ENCODE data around the gene TIGD7.
"Not testable (repeated sequence)": the region's sequence is repeated elsewhere in the genome, so short reads cannot be mapped to it uniquely, and the experiment has no call there.

Gene TIGD7

DNA sequence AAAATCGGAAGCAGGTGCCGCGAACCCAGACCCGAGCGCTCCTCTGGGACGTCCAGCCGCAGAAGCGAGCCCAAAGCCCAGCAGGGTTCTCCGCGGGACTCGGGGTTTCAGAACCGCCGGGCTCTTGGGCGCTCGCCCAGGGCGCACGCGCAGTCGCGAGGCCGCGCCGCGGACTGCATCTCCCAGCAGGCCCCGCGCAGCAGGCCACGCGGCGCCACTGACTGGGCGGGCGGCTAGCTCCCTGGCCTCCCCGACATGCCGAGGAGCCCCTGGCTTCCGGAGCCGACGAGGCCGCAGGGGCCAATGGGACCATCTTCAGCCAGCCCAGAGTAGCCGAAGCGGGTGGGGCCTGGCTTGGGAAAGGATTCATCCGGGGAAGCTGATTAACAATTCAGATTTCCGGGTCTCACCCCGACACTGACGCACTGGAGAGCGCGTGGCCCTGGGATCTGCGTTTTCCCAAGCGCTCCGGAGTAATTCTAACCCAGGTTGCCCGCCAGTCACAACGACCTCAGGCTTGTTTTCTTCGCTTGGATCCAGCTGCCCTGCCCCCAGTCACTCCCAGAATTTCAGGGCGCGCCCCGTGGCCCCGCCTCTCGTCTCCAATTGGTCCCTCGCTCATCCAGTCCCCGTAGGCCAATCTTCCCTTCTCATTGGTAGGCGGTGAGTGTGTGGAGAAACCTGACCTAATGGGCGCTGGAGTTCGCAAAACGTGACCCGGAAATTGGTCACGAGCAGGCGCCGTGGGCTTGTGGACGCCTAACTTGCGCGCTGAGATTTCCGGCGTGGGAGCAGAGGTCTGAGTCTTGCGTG, 22.3 kb downstream of the TIGD7 start, which contains the start of gene ZNF263:
TSS of gene ZNF263 (plus strand) at position 762 of the 813 bp plus-strand sequence. CDS start 328 bp downstream, outside the sequence.
- DNase-seq (ENCODE audit: low read depth in 2 of 2): peak; percentile 85

DNA sequence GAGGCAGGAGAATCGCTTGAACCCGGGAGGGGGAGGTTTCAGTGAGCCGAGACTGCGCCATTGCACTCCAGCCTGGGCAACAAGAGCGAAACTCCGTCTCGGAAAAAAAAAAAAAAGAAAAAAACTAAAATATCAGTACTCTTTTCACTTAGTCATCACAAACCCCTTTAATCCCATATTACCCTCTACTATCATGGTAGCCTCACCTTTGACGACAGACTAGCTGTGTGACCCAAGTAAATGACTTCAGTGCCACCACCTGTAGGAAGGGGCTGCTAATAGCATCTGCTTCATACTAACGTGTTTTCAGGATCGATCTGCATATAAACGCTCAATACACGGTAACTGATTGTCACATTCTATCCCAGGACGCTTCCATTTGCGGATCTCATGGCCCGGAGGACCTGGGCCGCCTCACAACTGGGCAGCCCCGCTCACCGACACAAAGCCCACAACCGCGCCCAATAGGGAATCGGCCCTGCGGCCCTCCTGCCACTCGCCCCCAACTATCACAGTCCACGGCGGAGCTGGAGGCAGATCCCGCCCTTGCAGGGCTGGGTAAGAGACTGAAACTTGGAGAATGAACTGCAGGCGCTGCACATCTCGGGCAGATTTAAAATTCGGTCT, 23.0 kb downstream of the TIGD7 start:
- no peak for DNase-seq (ENCODE audit: low read depth in 2 of 2)

DNA sequence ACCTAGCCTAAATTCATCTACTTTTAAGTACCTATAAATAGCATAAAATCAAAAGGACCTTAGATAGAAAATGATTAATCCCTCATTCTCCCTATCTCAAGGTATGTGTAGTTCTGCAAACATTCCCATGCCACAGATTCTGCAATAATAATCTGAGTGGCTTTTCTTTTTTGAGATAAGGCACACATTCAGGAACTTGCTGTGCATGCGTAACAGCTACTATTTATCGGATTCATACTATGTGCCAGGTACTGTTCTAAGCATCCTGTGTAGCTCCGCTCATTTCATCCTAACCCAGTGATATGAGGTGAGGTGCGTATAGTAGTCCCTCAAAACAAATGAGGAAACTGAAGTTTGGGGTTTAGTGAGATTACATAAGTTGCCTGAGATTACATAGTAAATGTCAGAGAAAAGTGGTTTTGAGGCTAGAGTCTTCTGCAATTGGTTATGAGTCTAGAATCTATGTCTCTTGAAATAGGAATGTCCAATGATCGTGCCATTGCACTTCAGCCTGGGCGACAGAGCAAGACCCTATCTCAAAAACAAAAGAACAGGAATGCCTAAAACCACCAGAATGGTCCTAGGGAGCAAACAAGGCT, 23.9 kb downstream of the TIGD7 start:
- DNase-seq (ENCODE audit: low read depth in 2 of 2): no peak

DNA sequence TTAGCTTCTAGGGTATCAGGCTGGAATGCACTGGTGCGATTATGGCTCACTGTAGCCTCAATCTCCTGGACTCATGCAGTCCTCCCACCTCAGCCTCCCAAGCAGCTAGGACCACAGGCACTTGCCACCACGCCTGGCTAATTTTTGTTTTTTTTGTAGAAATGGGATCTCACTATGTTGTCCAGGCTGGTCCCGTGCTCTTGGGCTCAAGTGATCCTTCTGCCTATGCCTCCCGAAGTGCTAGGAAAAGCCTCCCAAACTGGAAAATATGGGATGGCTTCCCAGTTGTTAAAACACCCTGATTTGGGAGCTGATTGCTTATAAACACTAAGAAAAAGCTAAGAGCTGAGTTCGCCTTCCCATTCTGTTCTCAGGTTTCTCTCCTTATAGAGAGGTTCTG, 28.6 kb downstream of the TIGD7 start:
- no peak for DNase-seq (ENCODE audit: low read depth in 2 of 2)

DNA sequence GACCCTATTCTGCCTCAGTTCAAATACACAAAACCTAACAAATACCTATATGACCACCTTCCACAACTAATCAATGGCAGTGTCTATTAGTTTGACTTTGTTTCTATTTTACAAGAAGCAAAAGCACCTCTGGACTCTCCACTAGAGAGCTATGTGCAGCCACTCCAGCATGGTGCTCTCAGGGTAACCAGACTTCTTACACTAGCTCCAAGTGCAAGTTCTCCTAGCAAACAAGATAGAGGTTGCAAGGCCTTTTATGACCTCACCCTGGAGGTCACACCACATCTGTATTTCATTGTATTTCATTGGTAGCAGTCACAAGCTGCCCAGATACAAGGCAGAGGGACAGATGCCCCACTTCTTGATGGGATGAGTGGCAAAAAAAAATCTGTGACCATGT, 30.3 kb downstream of the TIGD7 start:
- no peak for DNase-seq (ENCODE audit: low read depth in 2 of 2)

DNA sequence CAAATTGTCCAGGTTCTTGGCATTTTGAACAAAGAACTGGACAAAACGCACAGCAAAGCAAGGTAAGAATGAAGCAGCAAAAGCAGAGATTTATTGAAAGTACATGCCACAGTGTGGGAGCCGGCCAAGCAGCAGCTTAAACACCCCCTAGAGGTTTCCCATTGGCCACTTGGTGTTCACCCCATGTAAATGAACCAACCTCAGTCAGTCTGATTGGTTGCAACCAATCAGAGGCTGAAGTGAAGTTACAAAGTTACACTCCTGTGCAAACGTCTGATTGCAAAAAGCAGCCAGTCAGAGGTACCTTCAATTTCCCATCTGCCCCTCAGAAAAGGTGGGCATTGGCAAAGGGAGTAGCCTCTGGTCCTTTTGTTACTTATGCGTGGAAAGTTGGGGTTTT, 30.7 kb downstream of the TIGD7 start:
- no peak for DNase-seq (ENCODE audit: low read depth in 2 of 2)

DNA sequence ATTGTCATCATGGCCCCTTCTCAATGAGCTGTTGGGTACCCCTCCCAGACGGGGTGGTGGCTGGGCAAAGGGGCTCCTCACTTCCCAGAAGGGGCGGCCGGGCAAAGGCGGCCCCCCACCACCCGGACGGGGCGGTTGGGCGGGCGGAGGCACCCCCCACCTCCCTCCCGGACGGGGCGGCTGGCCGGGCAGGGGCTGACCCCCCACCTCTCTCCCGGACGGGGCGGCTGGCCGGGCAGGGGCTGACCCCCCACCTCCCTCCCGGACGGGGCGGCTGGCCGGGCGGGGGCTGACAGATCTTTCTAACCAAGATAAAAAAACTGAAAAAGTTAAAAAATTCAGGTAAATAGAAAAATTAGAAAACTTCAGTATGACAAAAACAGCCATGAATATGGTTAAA, 33.9 kb downstream of the TIGD7 start:
- DNase-seq (ENCODE audit: low read depth in 2 of 2): not testable (repeated sequence)

DNA sequence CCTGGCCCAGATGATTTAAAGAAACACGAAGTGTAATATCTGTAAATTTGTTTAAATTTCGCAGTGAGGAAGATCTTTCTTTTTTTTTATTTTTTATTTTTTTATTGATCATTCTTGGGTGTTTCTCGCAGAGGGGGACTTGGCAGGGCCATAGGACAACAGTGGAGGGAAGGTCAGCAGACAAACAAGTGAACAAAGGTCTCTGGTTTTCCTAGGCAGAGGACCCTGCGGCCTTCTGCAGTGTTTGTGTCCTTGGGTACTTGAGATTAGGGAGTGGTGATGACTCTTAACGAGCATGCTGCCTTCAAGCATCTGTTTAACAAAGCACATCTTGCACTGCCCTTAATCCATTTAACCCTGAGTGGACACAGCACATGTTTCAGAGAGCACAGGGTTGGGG, 34.5 kb downstream of the TIGD7 start:
- not testable (repeated sequence) for DNase-seq (ENCODE audit: low read depth in 2 of 2)

DNA sequence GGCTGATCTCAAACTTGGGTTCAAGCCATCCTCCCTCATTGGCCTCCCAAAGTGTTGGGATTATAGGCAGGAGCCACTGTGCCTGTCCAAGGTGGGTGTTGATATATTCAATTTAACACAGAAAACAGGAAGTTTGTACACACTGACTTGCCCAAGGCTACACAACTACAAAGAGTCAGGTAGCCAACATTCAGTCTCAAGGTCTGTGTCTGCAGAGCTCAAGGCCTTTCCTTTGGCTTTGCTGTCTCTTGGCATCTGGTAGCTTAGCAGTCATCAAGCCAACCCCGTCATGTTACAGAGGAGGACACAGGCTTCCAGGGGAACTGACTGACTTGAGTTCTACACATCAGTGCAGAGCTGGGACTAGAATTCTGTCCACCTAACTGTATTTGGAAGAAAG, 36.9 kb downstream of the TIGD7 start:
- no peak for DNase-seq (ENCODE audit: low read depth in 2 of 2)

DNA sequence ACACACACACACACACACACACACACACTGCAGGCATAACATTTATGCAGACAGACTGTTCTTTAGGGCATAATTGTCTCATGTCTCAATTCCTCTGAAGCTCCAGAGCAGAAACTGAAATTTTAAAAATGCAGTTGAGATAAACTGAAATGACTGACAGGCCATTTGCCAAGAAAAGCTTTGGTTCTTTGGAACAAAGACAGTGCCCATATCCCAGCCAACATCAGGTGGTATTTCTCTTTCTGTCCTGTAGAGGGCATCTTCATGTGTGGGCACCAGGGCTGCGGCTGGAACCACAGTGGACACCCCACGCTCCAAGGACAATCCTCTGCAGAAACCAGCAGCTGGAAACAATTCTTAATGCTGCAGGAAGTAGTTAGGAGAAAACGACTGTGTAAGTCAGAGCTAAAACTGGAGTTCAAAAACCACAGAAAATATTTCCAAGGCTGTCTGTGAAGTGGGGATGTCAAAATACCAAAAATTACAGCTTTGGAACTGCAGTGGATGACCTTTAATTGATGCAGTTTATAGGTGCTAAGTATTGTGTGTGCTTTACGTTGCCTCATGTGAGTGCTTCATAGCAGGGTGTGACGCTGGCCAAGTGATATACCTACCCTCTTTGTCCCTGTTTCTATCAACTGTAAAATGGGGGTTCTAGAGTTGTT, 38.2 kb downstream of the TIGD7 start:
- no peak for DNase-seq (ENCODE audit: low read depth in 2 of 2)

DNA sequence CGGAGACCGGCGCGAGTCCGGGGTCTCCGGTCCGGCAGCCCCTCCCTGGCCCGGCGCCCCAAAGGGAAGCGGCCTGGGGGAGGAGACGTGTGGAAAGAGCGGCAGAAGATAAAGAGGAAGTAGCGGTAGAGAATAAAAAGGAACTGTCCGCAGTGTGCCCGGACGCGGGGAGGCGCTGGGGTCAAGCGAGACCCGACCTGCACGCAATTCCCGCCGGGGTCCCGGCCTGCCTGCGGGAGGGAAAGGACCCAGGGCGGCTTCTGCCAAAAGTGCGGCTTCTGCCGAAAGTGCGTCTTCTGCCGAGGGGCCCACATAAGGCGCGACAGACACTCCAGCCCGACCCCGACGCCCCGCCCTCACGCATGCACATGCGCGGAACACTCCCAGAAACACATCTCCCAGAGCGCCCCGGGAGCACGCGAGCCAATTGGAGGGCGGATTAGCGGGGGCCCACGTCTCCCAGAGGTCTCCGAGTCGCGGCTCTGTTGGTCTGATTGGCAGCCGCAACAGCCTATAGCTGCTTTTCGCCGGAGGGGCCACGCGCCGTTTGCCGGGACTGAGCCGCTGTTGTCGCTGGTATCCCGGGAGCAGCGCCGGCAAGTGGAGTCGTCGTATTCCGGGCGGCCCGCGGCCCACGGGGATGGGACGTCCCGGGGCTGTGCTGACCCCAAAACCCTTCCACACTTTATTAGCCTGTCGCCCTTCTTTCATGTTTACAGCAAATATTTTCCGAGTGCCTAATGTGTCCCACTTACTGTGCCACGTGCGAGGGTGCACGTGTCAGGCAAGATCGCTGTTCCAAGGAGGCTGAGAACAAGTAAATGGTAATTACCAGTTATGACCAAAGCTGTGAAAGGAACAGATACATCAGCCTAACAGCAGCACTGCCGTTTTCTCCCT, 40.8 kb downstream of the TIGD7 start:
- DNase-seq (ENCODE audit: low read depth in 2 of 2): peak; percentile 91 to 95

DNA sequence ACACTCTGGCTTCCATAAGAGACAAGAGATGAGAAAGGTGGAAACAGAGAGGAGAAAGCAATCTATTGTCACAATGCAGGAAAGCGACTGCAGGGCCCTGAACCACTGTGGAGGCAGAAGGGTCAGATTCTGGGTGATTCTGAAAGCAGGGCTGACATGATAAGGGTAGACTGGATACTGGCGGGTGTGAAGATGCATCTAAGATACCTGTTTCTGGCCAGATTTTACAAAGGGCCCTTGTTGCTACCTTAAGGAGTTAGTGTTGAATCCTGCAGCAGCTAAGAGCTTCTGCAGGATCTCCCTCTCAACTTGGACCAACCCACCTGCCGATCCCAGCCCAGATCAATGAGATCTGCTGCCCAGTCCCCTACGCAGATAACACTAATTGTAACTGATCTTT, 42.7 kb downstream of the TIGD7 start:
- DNase-seq (ENCODE audit: low read depth in 2 of 2): no peak

DNA sequence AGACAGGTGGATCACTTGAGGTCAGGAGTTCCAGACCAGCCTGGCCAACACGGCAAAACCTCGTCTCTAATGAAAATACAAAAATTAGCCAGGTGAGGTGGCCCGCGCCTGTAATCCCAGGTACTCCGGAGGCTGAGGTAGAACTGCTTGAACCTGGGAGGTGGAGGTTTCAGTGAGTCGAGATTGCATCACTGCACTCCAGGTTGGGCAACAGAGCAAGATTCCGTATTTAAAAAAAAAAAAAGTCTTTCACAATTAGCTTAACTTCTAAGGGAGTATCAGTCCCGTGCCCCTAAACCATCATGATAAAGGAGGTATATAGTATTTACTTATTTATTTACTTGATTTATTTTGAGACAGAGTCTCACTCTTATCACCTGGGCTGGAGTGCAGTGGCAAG, 45.4 kb downstream of the TIGD7 start:
- no peak for DNase-seq (ENCODE audit: low read depth in 2 of 2)

DNA sequence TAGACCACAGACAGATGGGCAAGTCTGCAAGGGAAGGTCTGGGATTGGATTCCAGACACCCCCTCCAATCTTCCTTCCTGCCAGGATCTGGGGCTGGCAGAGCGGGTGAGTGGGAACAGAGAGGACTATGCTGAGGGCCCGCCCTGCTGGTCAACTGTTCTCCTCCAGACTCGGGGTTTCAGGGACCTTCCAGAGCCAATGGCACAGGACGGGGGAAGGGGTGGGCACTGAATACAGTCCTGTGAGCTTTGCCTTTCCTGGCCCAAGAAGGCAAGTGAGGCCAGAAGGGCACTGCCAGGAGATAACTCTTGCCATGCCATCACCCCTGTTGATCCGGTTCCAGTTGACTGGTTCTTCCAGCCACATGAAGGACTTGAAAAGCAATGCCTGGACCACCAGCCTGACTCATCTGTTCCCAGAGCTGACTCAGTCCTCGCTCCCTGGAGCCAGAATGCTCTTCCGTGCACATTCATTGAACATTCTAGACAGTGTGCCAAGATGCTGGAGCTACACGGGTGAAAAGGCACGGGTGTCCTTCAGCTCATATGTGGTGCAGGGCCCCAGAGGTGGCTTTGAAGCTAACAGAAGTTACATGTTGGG, 48.3 kb downstream of the TIGD7 start:
- DNase-seq (ENCODE audit: low read depth in 2 of 2): no peak

DNA sequence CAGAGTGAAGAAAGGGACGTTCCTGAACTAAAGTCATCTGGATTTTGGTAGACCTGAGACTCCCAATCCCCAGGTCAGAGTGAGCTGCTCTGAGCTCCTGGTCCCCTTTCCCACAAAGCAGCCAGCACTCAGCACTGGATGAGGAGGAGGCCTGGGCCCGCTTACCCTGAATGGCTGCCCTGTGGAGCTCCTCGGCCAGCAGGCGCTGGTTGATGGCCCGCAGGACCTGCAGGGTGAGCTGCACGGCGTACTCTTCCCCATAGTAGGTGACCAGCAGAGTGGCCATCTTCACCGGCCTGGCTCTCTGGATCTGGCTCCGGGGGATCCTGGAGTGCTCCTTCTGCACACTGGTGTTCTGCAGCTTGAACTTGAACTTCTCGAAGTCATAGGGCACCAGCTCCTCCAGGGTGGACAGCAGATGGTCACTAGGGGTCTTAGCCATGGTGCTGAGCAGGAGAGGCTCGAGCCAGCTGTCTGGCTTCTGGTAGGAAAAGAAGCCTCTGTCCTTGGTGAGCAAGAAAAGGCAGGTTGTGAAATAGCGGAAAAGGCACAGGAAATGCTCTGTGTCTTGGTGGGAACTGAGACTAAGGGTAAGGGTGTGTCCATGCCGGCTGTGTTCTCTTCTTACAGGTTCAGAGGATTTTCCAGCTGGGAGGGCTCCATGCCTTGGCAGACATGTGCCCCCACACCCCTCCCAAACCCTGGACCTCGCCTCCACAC, 48.9 kb downstream of the TIGD7 start, which contains the start of gene MEFV:
TSS of gene MEFV (minus strand) at position 488 of the 720 bp plus-strand sequence. CDS start at position 442, 46 bp downstream.
- no peak for DNase-seq (ENCODE audit: low read depth in 2 of 2)

DNA sequence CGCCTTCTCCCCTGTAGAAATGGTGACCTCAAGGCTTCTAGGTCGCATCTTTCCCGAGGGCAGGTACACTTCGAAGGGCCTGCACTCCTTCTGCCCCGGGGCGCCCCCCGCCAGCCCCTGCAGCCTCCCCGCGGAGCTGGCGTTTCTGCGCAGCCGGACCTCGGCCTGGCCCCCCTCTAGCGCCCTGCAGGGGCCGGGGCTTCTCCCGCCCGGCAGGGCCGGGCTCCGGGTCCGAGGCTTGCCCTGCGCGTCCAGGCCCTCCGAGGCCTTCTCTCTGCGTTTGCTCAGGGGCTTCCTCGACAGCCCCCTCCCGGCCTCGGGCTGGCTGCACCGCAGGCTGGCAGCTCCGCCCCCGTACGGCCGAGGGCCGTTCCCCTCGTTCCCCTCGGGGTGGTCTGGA, 50.9 kb downstream of the TIGD7 start:
- DNase-seq (ENCODE audit: low read depth in 2 of 2): no peak

DNA sequence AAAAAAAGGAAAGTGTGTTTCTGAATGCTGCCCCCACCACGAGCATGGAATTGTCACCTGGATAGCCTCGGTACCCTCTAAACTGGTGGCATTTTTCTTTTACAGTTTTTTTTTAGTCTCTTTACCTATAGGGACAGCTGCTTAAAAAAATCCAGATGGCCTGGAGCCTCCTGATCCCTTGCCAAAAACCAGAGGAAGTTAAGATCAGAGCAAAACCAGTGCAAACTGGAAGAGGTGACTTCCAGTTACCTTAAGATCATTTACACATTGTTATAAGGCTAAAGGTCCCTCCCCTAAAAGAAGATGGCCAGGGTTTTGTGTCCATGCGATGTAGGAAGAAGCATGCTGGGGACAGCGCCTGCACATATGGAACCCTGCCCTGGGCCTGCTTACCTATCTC, 52.3 kb downstream of the TIGD7 start:
- no peak for DNase-seq (ENCODE audit: low read depth in 2 of 2)

DNA sequence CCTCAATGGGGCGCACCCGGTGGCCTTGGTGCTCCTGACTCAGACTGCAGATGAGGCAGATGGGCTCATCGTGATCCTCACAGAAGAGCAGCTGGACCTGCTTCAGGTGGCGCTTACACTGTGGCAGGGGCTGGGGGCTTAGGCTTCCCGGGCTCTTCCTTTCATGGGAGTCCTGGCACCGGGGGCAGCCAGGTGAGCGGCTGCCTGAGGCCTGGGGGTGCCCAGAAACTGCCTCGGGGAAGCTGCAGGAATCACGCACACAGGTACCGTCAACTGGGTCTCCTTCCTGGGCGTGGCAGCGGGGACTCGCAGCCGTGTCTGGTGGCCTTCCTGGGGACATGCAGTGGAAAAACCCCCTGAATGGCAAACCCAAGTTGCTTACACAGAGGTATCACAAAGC, 55.8 kb downstream of the TIGD7 start:
- no peak for DNase-seq (ENCODE audit: low read depth in 2 of 2)

DNA sequence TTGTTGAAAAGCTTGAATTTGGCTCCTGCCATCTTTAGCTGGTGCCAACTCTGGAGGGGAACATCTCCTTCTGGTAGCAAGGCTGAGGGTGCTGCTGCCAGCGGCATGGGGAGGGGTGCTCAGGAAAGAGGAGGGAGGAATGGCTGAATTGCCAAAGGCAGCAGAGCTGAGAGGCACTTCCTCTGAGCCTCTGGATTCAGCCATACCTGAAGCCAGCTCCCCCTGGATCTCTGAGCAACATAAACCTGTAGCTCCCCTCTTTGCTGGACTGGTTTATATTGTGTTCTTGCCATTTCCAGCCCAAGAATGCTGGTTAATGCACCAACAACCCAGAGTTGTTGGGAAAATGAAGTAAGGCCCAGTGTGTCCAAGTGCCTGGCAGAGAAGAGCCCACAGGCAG, 56.2 kb downstream of the TIGD7 start:
- DNase-seq (ENCODE audit: low read depth in 2 of 2): no peak

Data from stimulated activated CD4-positive, alpha-beta T cell treated with anti-CD3 and anti-CD28 coated beads, Interleukin-1b, Interleukin-23, amount 100 ng/mL, for 1 hour (primary cell).